Gastroesophageal sphincter (tissue), 3 donors: Measurements from ENCODE around the gene CCDC178.

Experiments used
- CTCF ChIP-seq, 4 experiments: fragments of 200-600 bp in 2 of 4; fragments of 450-650 bp in 2 of 4; sonication (generic) in 1 of 4; IDR thresholded peaks; one replicate each; pipeline ENCODE4 v1.5.1; 2017 to 2019; ENCODE audit warnings: antibody characterized with exemption in 4 of 4, mild to moderate bottlenecking in 2 of 4, moderate library complexity in 2 of 4
- POLR2AphosphoS5 ChIP-seq: sonication (generic); formaldehyde crosslinking; IDR thresholded peaks from one replicate; pipeline ENCODE4 v1.6.1; 2017; ENCODE audit warnings: antibody characterized with exemption

GRCh38 chr18:32889615-32890593 lies 550.6 kb downstream of the CCDC178 start:
- TF ChIP-seq CTCF (IDR thresholded peaks at IDR 0.05) = no peak
- TF ChIP-seq POLR2AphosphoS5 = no peak
